Skeletal muscle tissue (tissue), 5 donors: ENCODE measurements around the gene TMEM217. TPM values are rescaled to one million over a fixed set of nuclear protein-coding genes. Genes with fewer than 3 reads are reported as not detected.

Experiments
- H3K27ac ChIP-seq: one replicate; pipeline ENCODE4 v1.7.0; 2013; ENCODE audit warnings: mild to moderate bottlenecking, low read depth, low read length, inconsistent platforms
- H3K27me3 ChIP-seq, 3 donors: one replicate each; pipeline ENCODE4 v1.7.0; 2013; ENCODE audit warnings: low read length in 3 of 3; ENCODE audit not compliant: control insufficient read depth in 3 of 3, insufficient read depth in 3 of 3
- H3K36me3 ChIP-seq, 3 donors: one replicate each; pipeline ENCODE4 v1.7.0; 2013; ENCODE audit warnings: low read length in 3 of 3; ENCODE audit not compliant: control insufficient read depth in 3 of 3, insufficient read depth in 3 of 3
- H3K4me1 ChIP-seq, 3 donors: one replicate each; pipeline ENCODE4 v1.7.0; 2013; ENCODE audit warnings: low read length in 3 of 3, mild to moderate bottlenecking in 3 of 3; ENCODE audit not compliant: control insufficient read depth in 3 of 3, insufficient read depth in 3 of 3
- H3K4me3 ChIP-seq, 3 donors: one replicate each; pipeline ENCODE4 v1.7.0; 2013; ENCODE audit warnings: low read length in 3 of 3
- H3K9ac ChIP-seq, 3 donors: one replicate each; pipeline ENCODE4 v1.7.0; 2013; ENCODE audit warnings: low read length in 3 of 3, mild to moderate bottlenecking in 3 of 3, moderate library complexity in 2 of 3, low read depth in 1 of 3
- H3K9me3 ChIP-seq, 3 donors: one replicate each; pipeline ENCODE4 v1.7.0; 2013; ENCODE audit warnings: low read length in 3 of 3; ENCODE audit not compliant: control insufficient read depth in 3 of 3
- small RNA-seq: library from RNA; depleted of rRNA; stranded (forward); fragments of <200 nt; gene quantifications from one replicate; pipeline ENCODE3, GENCODE V24; 2014
- total RNA-seq: library from RNA; depleted of rRNA; stranded (reverse); fragments of >200 nt; gene quantifications from one replicate; pipeline ENCODE4 v1.2.3, GENCODE V29; 2014
- donor health status: Osteomylitis.

TMEM217 gene
- total RNA-seq, 1 donor from 2014 or later: under 0.01 TPM

GRCh38 chr6:37170273-37171200 lies 87.4 kb downstream of the TMEM217 start:
- H3K36me3 ChIP-seq: peaks cover 27 to 31% (median 30%) of the 10 kb centered on the region in 3 donors
- no peaks in the 10 kb centered on the region for H3K9me3 ChIP-seq
- peak overlapping the region; percentile 83 to 94 (median 91) for H3K4me3 ChIP-seq
- H3K27me3 ChIP-seq: no peaks in the 10 kb centered on the region
- peaks cover 11 to 42% (median 23%) of the 10 kb centered on the region in 3 donors for H3K4me1 ChIP-seq
- H3K27ac ChIP-seq: peak overlapping the region; percentile 96
- peak overlapping the region; percentile 95 to 98 (median 97) for H3K9ac ChIP-seq

DNA sequence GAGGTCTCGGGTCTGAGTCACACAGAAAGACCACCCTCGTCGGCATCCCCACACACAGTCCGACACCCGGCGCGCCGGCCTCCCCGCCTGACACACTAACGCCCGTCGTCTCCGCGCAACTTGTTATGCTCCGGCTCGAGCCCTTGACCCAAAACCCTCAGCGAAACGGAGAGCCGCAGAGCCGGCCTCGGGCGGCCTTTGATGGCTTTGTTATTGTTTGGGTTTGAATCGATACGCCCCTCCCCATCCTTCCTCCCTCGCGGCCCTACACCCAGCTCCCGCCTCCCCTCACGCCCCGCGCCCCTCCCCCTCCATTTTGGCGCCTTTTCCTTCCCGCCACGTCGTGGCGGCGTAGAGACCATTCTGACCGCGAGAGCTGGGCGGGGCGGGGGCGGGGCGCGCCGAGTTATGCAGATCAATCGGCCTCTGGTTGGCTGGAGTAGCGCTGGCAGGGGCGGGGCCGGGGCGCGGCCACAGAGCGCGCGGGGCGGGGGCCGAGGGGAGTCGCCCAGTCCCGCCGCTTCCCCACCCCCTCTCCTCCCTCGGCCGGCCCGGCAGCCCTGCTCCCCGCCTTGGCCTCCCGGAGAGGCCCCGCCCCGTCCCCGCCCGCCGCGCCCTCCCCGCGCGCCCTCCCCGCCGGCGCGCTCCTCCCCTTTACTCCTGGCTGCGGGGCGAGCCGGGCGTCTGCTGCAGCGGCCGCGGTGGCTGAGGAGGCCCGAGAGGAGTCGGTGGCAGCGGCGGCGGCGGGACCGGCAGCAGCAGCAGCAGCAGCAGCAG lies 88.3 kb downstream of the TMEM217 start, which contains the start of gene PIM1:
TSS of gene PIM1 (plus strand) at position 657 of the 777 bp plus-strand sequence. CDS start 424 bp downstream, outside the sequence.
- H3K36me3 ChIP-seq: peaks cover 19 to 26% (median 23%) of the 10 kb centered on the region in 3 donors
- peaks cover 11 to 37% (median 23%) of the 10 kb centered on the region in 3 donors for H3K4me1 ChIP-seq
- H3K4me3 ChIP-seq: peak within 1 kb of the TSS; percentile 83 to 94 (median 91)
- no peaks in the 10 kb centered on the region for H3K27me3 ChIP-seq
- H3K9ac ChIP-seq: peak within 1 kb of the TSS; percentile 95 to 98 (median 97)
- H3K27ac ChIP-seq: peak within 1 kb of the TSS; percentile 96
- no peaks in the 10 kb centered on the region for H3K9me3 ChIP-seq

- peaks cover 11 to 31% (median 23%) of the 10 kb centered on the region in 3 donors for H3K4me1 ChIP-seq
- peak overlapping the region; percentile 94 for H3K27ac ChIP-seq
- H3K36me3 ChIP-seq: peaks cover 12 to 19% (median 16%) of the 10 kb centered on the region in 3 donors
- no peaks in the 10 kb centered on the region for H3K9me3 ChIP-seq
- H3K4me3 ChIP-seq: peak overlapping the region; percentile 71 to 74 (median 71)
- peak overlapping the region; percentile 71 to 90 (median 79) for H3K9ac ChIP-seq
- H3K27me3 ChIP-seq: no peaks in the 10 kb centered on the region
Observed at GRCh38 chr6:37168811-37169495, 89.0 kb downstream of the TMEM217 start.

GRCh38 chr6:37168163-37168758 lies 89.7 kb downstream of the TMEM217 start:
- H3K4me1 ChIP-seq: peaks cover 11 to 24% (median 23%) of the 10 kb centered on the region in 3 donors
- H3K9me3 ChIP-seq: no peaks in the 10 kb centered on the region
- peak overlapping the region in 1 of 3 donors; percentile 71 for H3K9ac ChIP-seq
- H3K36me3 ChIP-seq: peaks cover 5 to 13% (median 9%) of the 10 kb centered on the region in 3 donors
- H3K27ac ChIP-seq: peak overlapping the region; percentile 94
- no peaks in the 10 kb centered on the region for H3K27me3 ChIP-seq
- H3K4me3 ChIP-seq: no peak overlapping the region

DNA sequence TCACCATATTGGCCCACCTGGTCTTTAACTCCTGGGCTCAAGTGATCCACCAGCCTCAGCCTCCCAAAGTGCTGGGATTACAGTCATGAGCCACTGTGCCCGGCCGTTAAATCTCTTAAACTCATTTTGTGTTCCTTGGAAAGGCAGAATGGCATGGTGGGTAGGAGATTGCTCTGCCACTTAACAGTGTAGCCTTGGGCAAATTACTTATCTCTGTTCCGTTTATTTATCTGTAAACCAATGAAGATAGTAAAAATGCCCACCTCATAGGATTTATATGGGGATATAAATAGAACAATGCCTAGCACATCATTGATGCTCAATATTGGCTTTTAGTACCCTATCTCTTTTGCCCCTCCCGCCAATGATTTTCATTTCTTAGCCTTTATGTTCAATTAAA lies 95.2 kb downstream of the TMEM217 start:
- Histone ChIP-seq H3K4me3 (no peak overlapping the region), H3K27ac (no peak overlapping the region), H3K36me3 (no peaks in the 10 kb centered on the region), H3K9me3 (no peaks in the 10 kb centered on the region), H3K9ac (no peak overlapping the region), H3K4me1 (peaks cover 5 to 7% (median 6%) of the 10 kb centered on the region in 3 donors), H3K27me3 (no peaks in the 10 kb centered on the region)

Small RNAs within 50 kb of the gene (small RNA-seq; reads per million reads assigned to genes)
- not detected for gene AL096712.1

Other genes starting within 250 kb of the TMEM217 start
- 20.4 TPM for gene PIM1, start 88.0 kb downstream of the TMEM217 start, total RNA-seq
- gene TBC1D22B, start 372 bp downstream of the TMEM217 start, total RNA-seq: 3.7 TPM
- gene RNF8, start 95.8 kb upstream of the TMEM217 start, total RNA-seq: 6.3 TPM
- gene CMTR1, start 175.1 kb upstream of the TMEM217 start, total RNA-seq: 29.2 TPM
- gene CCDC167, start 241.7 kb upstream of the TMEM217 start, total RNA-seq: 16.2 TPM